ENCODE results near the gene ACADSB.

DNA sequence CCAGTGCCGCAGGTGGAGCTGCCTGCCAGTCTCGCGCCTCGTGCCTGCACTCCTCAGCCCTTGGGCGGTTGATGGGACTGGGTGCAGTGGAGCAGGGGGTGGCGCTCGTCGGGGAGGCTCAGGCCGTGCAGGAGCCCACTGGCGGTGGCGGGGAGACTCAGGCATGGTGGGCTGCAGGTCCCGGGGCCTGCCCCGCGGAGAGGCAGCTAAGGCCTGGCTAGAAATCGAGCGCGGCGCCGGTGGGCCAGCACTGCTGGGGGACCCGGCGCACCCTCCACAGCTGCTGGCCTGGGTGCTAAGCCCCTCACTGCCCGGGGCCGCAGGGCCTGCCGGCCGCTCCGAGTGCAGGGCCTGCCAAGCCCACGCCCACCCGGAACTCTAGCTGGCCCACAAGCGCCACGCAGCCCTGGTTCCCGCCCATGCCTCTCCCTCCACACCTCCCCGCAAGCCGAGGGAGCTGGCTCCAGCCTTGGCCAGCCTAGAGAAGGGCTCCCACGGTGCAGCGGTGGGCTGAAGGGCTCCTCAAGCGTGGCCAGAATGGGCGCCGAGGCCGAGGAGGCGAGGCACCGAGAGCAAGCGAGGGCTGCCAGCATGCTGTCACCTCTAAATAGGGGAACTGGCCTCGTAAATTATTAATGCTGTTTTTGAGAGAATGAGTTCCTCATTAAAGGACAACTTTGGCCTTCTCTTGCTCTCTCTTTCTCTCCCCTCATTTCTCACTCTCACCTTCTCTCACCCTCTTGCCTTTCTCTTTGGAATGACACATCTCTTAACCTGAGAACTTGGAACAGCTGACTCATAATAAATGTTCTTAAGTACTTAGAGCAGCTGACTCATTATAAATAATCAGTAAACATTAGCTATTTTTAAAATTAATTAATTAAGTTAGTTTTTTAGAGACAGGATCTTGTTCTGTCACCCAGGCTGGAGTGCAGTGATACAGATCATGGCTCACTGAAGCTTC, 4.9 kb downstream of the ACADSB start:
- TF ChIP-seq, protein P1, sequence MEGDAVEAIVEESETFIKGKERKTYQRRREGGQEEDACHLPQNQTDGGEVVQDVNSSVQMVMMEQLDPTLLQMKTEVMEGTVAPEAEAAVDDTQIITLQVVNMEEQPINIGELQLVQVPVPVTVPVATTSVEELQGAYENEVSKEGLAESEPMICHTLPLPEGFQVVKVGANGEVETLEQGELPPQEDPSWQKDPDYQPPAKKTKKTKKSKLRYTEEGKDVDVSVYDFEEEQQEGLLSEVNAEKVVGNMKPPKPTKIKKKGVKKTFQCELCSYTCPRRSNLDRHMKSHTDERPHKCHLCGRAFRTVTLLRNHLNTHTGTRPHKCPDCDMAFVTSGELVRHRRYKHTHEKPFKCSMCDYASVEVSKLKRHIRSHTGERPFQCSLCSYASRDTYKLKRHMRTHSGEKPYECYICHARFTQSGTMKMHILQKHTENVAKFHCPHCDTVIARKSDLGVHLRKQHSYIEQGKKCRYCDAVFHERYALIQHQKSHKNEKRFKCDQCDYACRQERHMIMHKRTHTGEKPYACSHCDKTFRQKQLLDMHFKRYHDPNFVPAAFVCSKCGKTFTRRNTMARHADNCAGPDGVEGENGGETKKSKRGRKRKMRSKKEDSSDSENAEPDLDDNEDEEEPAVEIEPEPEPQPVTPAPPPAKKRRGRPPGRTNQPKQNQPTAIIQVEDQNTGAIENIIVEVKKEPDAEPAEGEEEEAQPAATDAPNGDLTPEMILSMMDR (IDR thresholded peaks at IDR 0.05; ENCODE audit: poor library complexity), result no peak
- TF ChIP-seq EZH2 (IDR thresholded peaks at IDR 0.05; ENCODE audit: borderline replicate concordance) (no peak), EZH2phosphoT487 (IDR thresholded peaks at IDR 0.05; ENCODE audit: low read depth, severe bottlenecking, unreplicated experiment) (no peak)

Data from hepatocyte (in vitro differentiated cells).